ENCODE results near the gene KCNH1. TPM values are rescaled to one million over a fixed set of nuclear protein-coding genes. Genes with fewer than 3 reads are reported as not detected.

The KCNH1 gene
- total and polyA plus RNA-seq, 2 experiments from 2014 or later: 0.03 to 0.17 TPM

GRCh38 chr1:210917560-210918169, 216.3 kb downstream of the KCNH1 start:
- H3K27ac ChIP-seq: no peak overlapping the region
- H3K4me1 ChIP-seq (ENCODE audit: insufficient read depth): no peaks in the 10 kb centered on the region
- H3K27me3 ChIP-seq: no peaks in the 10 kb centered on the region
- H2AFZ ChIP-seq: no peak overlapping the region
- no peak overlapping the region for H3K4me3 ChIP-seq
- no peak for DNase-seq (ENCODE audit: low spot score)
- H3K9me2 ChIP-seq (replicated peaks; ENCODE audit: insufficient read depth): no peaks in the 10 kb centered on the region
- no peaks in the 10 kb centered on the region for H3K9me3 ChIP-seq (ENCODE audit: low read depth)
- H3K36me3 ChIP-seq (replicated peaks; ENCODE audit: insufficient read depth, low read depth): no peaks in the 10 kb centered on the region
- H3K4me2 ChIP-seq: no peak overlapping the region
- TF ChIP-seq CTCF (IDR thresholded peaks at IDR 0.05; ENCODE audit: poor library complexity): no peak
- TF ChIP-seq EZH2phosphoT487 (IDR thresholded peaks at IDR 0.05; ENCODE audit: low read depth, severe bottlenecking, unreplicated experiment): no peak
- TF ChIP-seq EZH2 (IDR thresholded peaks at IDR 0.05; ENCODE audit: borderline replicate concordance): no peak
- no peaks in the 10 kb centered on the region for H4K20me1 ChIP-seq (ENCODE audit: insufficient read depth, poor library complexity, severe bottlenecking)
- H3K79me2 ChIP-seq: no peaks in the 10 kb centered on the region
- 63% methylated on average over 4 of the region's 4 CpGs for WGBS (ENCODE audit: low lambda C conversion rate, missing lambda C conversion rate)

GRCh38 chr1:210916548-210916947, 217.4 kb downstream of the KCNH1 start:
- no peak overlapping the region for H3K27ac ChIP-seq
- H4K20me1 ChIP-seq (ENCODE audit: insufficient read depth, poor library complexity, severe bottlenecking): no peaks in the 10 kb centered on the region
- no peak overlapping the region for H2AFZ ChIP-seq
- no peaks in the 10 kb centered on the region for H3K4me1 ChIP-seq (ENCODE audit: insufficient read depth)
- H3K4me2 ChIP-seq: no peak overlapping the region
- H3K27me3 ChIP-seq: no peaks in the 10 kb centered on the region
- no peaks in the 10 kb centered on the region for H3K9me3 ChIP-seq (ENCODE audit: low read depth)
- H3K4me3 ChIP-seq: no peak overlapping the region
- H3K36me3 ChIP-seq (replicated peaks; ENCODE audit: insufficient read depth, low read depth): no peaks in the 10 kb centered on the region
- DNase-seq (ENCODE audit: low spot score): no peak
- no peaks in the 10 kb centered on the region for H3K79me2 ChIP-seq
- TF ChIP-seq EZH2phosphoT487 (IDR thresholded peaks at IDR 0.05; ENCODE audit: low read depth, severe bottlenecking, unreplicated experiment) (no peak), CTCF (IDR thresholded peaks at IDR 0.05; ENCODE audit: poor library complexity) (no peak), EZH2 (IDR thresholded peaks at IDR 0.05; ENCODE audit: borderline replicate concordance) (no peak)
- WGBS (ENCODE audit: low lambda C conversion rate, missing lambda C conversion rate): 88% methylated on average over 4 of the region's 4 CpGs
- H3K9me2 ChIP-seq (replicated peaks; ENCODE audit: insufficient read depth): no peaks in the 10 kb centered on the region

GRCh38 chr1:210915890-210916507, 217.9 kb downstream of the KCNH1 start:
- Histone ChIP-seq H3K9me3 (ENCODE audit: low read depth) (no peaks in the 10 kb centered on the region), H3K4me3 (no peak overlapping the region), H3K9me2 (replicated peaks; ENCODE audit: insufficient read depth) (no peaks in the 10 kb centered on the region), H3K4me1 (ENCODE audit: insufficient read depth) (no peaks in the 10 kb centered on the region), H3K79me2 (no peaks in the 10 kb centered on the region), H2AFZ (no peak overlapping the region), H3K4me2 (no peak overlapping the region), H3K27ac (no peak overlapping the region), H3K27me3 (no peaks in the 10 kb centered on the region), H4K20me1 (ENCODE audit: insufficient read depth, poor library complexity, severe bottlenecking) (no peaks in the 10 kb centered on the region), H3K36me3 (replicated peaks; ENCODE audit: insufficient read depth, low read depth) (no peaks in the 10 kb centered on the region)
- TF ChIP-seq EZH2 (IDR thresholded peaks at IDR 0.05; ENCODE audit: borderline replicate concordance) (no peak), CTCF (IDR thresholded peaks at IDR 0.05; ENCODE audit: poor library complexity) (no peak), EZH2phosphoT487 (IDR thresholded peaks at IDR 0.05; ENCODE audit: low read depth, severe bottlenecking, unreplicated experiment) (no peak)
- 56% methylated on average over 6 of the region's 6 CpGs for WGBS (ENCODE audit: low lambda C conversion rate, missing lambda C conversion rate)
- DNase-seq (ENCODE audit: low spot score): no peak
